ENCODE results near the gene IFT27.

DNA sequence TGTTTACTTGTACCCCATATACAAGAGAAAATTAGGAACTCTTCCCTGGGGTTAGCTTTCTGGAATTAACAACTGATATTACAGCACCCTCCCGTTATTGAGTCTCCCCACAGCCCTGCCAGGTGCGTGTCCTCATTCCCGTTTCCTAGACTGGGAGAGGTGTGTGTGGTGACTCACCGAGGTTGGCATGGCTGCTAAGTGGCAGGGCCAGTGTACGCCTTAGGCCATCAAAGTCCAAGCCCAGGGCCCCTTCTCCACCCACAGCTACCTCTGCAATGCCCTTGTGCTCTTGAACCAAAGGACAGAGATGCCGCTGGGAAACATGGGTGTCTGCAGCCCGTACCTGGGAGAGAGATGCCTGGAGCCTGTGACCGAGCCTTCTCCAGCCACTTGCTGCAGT lies 12.3 kb downstream of the IFT27 start:
- TF ChIP-seq, protein P1, sequence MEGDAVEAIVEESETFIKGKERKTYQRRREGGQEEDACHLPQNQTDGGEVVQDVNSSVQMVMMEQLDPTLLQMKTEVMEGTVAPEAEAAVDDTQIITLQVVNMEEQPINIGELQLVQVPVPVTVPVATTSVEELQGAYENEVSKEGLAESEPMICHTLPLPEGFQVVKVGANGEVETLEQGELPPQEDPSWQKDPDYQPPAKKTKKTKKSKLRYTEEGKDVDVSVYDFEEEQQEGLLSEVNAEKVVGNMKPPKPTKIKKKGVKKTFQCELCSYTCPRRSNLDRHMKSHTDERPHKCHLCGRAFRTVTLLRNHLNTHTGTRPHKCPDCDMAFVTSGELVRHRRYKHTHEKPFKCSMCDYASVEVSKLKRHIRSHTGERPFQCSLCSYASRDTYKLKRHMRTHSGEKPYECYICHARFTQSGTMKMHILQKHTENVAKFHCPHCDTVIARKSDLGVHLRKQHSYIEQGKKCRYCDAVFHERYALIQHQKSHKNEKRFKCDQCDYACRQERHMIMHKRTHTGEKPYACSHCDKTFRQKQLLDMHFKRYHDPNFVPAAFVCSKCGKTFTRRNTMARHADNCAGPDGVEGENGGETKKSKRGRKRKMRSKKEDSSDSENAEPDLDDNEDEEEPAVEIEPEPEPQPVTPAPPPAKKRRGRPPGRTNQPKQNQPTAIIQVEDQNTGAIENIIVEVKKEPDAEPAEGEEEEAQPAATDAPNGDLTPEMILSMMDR (optimal IDR thresholded peaks at IDR 0.05 in 1 of 3, IDR thresholded peaks at IDR 0.05 in 1 of 3, conservative IDR thresholded peaks at IDR 0.05 in 1 of 3; ENCODE audit: extremely low read depth in 1 of 3, insufficient read depth in 2 of 3, low read length in 3 of 3): no peak
- no peak for TF ChIP-seq EZH2 (IDR thresholded peaks at IDR 0.05; ENCODE audit: low read length)
